ENCODE results near the gene C5. TPM values are rescaled to one million over a fixed set of nuclear protein-coding genes. Genes with fewer than 3 reads are reported as not detected.

Gene C5
- total RNA-seq, 4 donors from 2014 or later, result 0.20 to 3.4 (median 1.9) TPM

GRCh38 chr9:120938851-120939250 is 111.2 kb downstream of the C5 start:
- Histone ChIP-seq H3K4me3 (no peak overlapping the region), H3K4me1 (peaks cover 20 to 50% (median 29%) of the 10 kb centered on the region in 4 donors), H3K9me3 (no peaks in the 10 kb centered on the region), H3K27ac (no peak overlapping the region), H3K36me3 (no peaks in the 10 kb centered on the region), H3K27me3 (no peaks in the 10 kb centered on the region)
- intact Hi-C loops (cut with DNase I; ENCODE audit: low total_unique reads) (no loop called here), in situ Hi-C loops (cut with MboI; ENCODE audit: low pct_ligation_motif_present in 1 of 4, low pct_unique_long_range_greater_than_20kb in 1 of 4, low sequenced_read_pairs in 3 of 4) (loop anchor here (5.0 to 25.0 kb wide), 2 partner anchors 67 to 177 kb away; no protein-coding TSS in a partner anchor)
- WGBS, 2 donors (ENCODE audit: low coverage in 1 of 2), result 96 to 100% methylated on average over 2 to 3 of the region's 3 CpGs
- DNase-seq, result no peak
- TF ChIP-seq POLR2A (IDR thresholded peaks at IDR 0.05), result no peak
- TF ChIP-seq CTCF (IDR thresholded peaks at IDR 0.05), result no peak
- no peak for TF ChIP-seq POLR2AphosphoS5 (IDR thresholded peaks at IDR 0.05)
- TF ChIP-seq EP300 (IDR thresholded peaks at IDR 0.05; ENCODE audit: low read depth), result no peak

- Histone ChIP-seq H3K9me3 (no peaks in the 10 kb centered on the region), H3K27ac (peak overlapping the region; percentile 75 to 91 (median 86)), H3K4me3 (no peak overlapping the region), H3K4me1 (peaks cover 20 to 48% (median 28%) of the 10 kb centered on the region in 4 donors), H3K36me3 (no peaks in the 10 kb centered on the region), H3K27me3 (no peaks in the 10 kb centered on the region)
- 67 to 78% methylated on average over 1 of the region's 1 CpG for WGBS, 2 donors (ENCODE audit: low coverage in 1 of 2)
- no peak for DNase-seq
- no peak for TF ChIP-seq EP300 (IDR thresholded peaks at IDR 0.05; ENCODE audit: low read depth)
- TF ChIP-seq POLR2AphosphoS5 (IDR thresholded peaks at IDR 0.05), result no peak
- TF ChIP-seq POLR2A (IDR thresholded peaks at IDR 0.05), result no peak
- no peak for TF ChIP-seq CTCF (IDR thresholded peaks at IDR 0.05)
- in situ Hi-C loops (cut with MboI; ENCODE audit: low pct_ligation_motif_present in 1 of 4, low pct_unique_long_range_greater_than_20kb in 1 of 4, low sequenced_read_pairs in 3 of 4) (loop anchor here (5.0 to 25.0 kb wide), 2 partner anchors 65 to 175 kb away; no protein-coding TSS in a partner anchor), intact Hi-C loops (cut with DNase I; ENCODE audit: low total_unique reads) (no loop called here)
Observed at GRCh38 chr9:120937596-120937995, 112.5 kb downstream of the C5 start.

GRCh38 chr9:120937127-120937526 is 112.9 kb downstream of the C5 start:
- Histone ChIP-seq H3K4me1 (peaks cover 20 to 47% (median 27%) of the 10 kb centered on the region in 4 donors), H3K4me3 (no peak overlapping the region), H3K27me3 (no peaks in the 10 kb centered on the region), H3K36me3 (no peaks in the 10 kb centered on the region), H3K9me3 (no peaks in the 10 kb centered on the region), H3K27ac (peak overlapping the region; percentile 75 to 91 (median 86))
- WGBS, 2 donors (ENCODE audit: low coverage in 1 of 2), result 77 to 80% methylated on average over 1 of the region's 1 CpG
- in situ Hi-C loops (cut with MboI; ENCODE audit: low pct_ligation_motif_present in 1 of 4, low pct_unique_long_range_greater_than_20kb in 1 of 4, low sequenced_read_pairs in 3 of 4) (loop anchor here (5.0 to 25.0 kb wide), 2 partner anchors 65 to 175 kb away; no protein-coding TSS in a partner anchor), intact Hi-C loops (cut with DNase I; ENCODE audit: low total_unique reads) (no loop called here)
- TF ChIP-seq CTCF (IDR thresholded peaks at IDR 0.05), result no peak
- no peak for TF ChIP-seq EP300 (IDR thresholded peaks at IDR 0.05; ENCODE audit: low read depth)
- no peak for TF ChIP-seq POLR2AphosphoS5 (IDR thresholded peaks at IDR 0.05)
- TF ChIP-seq POLR2A (IDR thresholded peaks at IDR 0.05), result no peak
- DNase-seq, result no peak

- no peak overlapping the region for H3K4me3 ChIP-seq
- intact Hi-C loops (cut with DNase I; ENCODE audit: low total_unique reads), result no loop called here
- no peaks in the 10 kb centered on the region for H3K36me3 ChIP-seq
- in situ Hi-C loops (cut with MboI; ENCODE audit: low pct_ligation_motif_present in 1 of 4, low pct_unique_long_range_greater_than_20kb in 1 of 4, low sequenced_read_pairs in 3 of 4), result loop anchor here (5.0 to 25.0 kb wide), 2 partner anchors 64 to 174 kb away; no protein-coding TSS in a partner anchor
- peak overlapping the region; percentile 75 to 91 (median 86) for H3K27ac ChIP-seq
- 42 to 88% methylated on average over 1 to 2 of the region's 2 CpGs for WGBS, 2 donors (ENCODE audit: low coverage in 1 of 2)
- peaks cover 20 to 48% (median 27%) of the 10 kb centered on the region in 4 donors for H3K4me1 ChIP-seq
- no peaks in the 10 kb centered on the region for H3K27me3 ChIP-seq
- DNase-seq, result no peak
- no peaks in the 10 kb centered on the region for H3K9me3 ChIP-seq
- TF ChIP-seq POLR2AphosphoS5 (IDR thresholded peaks at IDR 0.05) (no peak), EP300 (IDR thresholded peaks at IDR 0.05; ENCODE audit: low read depth) (no peak), POLR2A (IDR thresholded peaks at IDR 0.05) (no peak), CTCF (IDR thresholded peaks at IDR 0.05) (no peak)
Observed at GRCh38 chr9:120936764-120937122, 113.3 kb downstream of the C5 start.

Measured in transverse colon (tissue), 4 donors.